ENCODE measurements around the gene MEP1A. TPM values are rescaled to one million over a fixed set of nuclear protein-coding genes. Genes with fewer than 3 reads are reported as not detected.

The MEP1A gene
- total and polyA plus RNA-seq, 2 of the 4 experiments (the other 2 are of a cell fraction): not detected

DNA sequence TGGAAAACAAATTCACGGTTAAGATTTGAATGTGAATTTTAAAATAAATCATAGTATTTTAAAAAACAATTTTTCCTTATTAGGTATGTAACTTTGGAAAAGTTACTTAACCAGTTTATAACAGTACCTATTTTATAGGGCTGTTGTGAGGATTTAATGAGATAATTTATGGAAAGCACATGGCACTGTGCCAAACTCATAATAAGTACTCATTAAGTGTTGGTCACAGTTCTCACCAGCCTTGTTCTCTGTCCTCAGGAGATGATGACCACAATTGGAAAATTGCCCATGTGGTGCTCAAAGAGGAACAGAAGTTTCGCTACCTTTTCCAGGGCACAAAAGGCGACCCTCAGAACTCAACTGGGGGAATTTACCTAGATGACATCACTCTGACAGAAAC lies 39.6 kb downstream of the MEP1A start:
- Histone ChIP-seq H4K91ac (ENCODE audit: insufficient read depth, low read depth, low read length) (no peak overlapping the region), H3K4me2 (ENCODE audit: low read depth, low read length) (no peak overlapping the region), H2BK5ac (ENCODE audit: low read depth, low read length, poor library complexity, severe bottlenecking) (no peak overlapping the region), H3K4ac (ENCODE audit: low read depth, low read length) (no peak overlapping the region), H3K27ac (ENCODE audit: insufficient read depth, low read length) (no peak overlapping the region), H2BK120ac (ENCODE audit: low read depth, low read length) (no peak overlapping the region), H4K20me1 (ENCODE audit: insufficient read depth, low read length) (no peaks in the 10 kb centered on the region), H3K4me1 (ENCODE audit: control insufficient read depth, insufficient read depth, low read length) (no peaks in the 10 kb centered on the region), H2BK15ac (ENCODE audit: low read depth, low read length) (no peak overlapping the region), H3K23ac (ENCODE audit: low read depth, low read length) (no peak overlapping the region), H3K9me3 (ENCODE audit: control insufficient read depth, insufficient read depth, low read length) (no peaks in the 10 kb centered on the region), H2AK9ac (replicated peaks; ENCODE audit: low read depth, low read length, poor library complexity) (no peak overlapping the region), H2AFZ (replicated peaks; ENCODE audit: low read length, poor library complexity) (no peak overlapping the region), H3K36me3 (ENCODE audit: control insufficient read depth, insufficient read depth, low read length) (no peaks in the 10 kb centered on the region), H3K56ac (ENCODE audit: extremely low read depth, insufficient read depth, low read length) (no peak overlapping the region), H3K18ac (ENCODE audit: low read depth, low read length) (no peak overlapping the region), H4K8ac (ENCODE audit: low read depth in 2 of 2, low read length in 2 of 2) (no peak overlapping the region), H4K5ac (ENCODE audit: low read depth, low read length) (no peak overlapping the region), H2AK5ac (ENCODE audit: low read depth, low read length) (no peak overlapping the region), H3K4me3 (ENCODE audit: insufficient read depth, low read depth, low read length) (no peak overlapping the region), H3K14ac (replicated peaks; ENCODE audit: low read depth, low read length) (no peak overlapping the region), H3K79me1 (ENCODE audit: low read depth in 1 of 2, low read length in 2 of 2) (no peaks in the 10 kb centered on the region), H3K9me1 (ENCODE audit: insufficient read depth, low read length) (no peaks in the 10 kb centered on the region), H2BK20ac (ENCODE audit: low read depth, low read length) (no peak overlapping the region), H3K27me3 (ENCODE audit: control insufficient read depth, insufficient read depth, low read length) (no peaks in the 10 kb centered on the region), H3K9ac (ENCODE audit: low read depth, low read length) (no peak overlapping the region)
- intact Hi-C loops (cut with micrococcal nuclease) (no loop called here), in situ Hi-C loops (cut with MboI; ENCODE audit: low sequenced_read_pairs) (loop anchor here (25.0 kb wide), 1 partner anchor 479 kb away; the partner anchor contains the start of gene TNFRSF21), dilution Hi-C loops (cut with HindIII; ENCODE audit: low sequenced_read_pairs, unreplicated experiment) (no loop called here)
- ChIA-PET CTCF (no interaction called here), POLR2A (ENCODE audit: unreplicated experiment) (no interaction called here)
- TF ChIP-seq RAD21 (IDR thresholded peaks at IDR 0.05; ENCODE audit: low read length) (no peak), USF2 (IDR thresholded peaks at IDR 0.05; ENCODE audit: low read depth, low read length) (no peak), POLR2A (IDR thresholded peaks at IDR 0.05; ENCODE audit: low read depth, low read length) (no peak), RFX5 (IDR thresholded peaks at IDR 0.05; ENCODE audit: low read depth, low read length) (no peak), MXI1 (IDR thresholded peaks at IDR 0.05; ENCODE audit: borderline replicate concordance, low read depth, low read length) (no peak)
- TF ChIP-seq, protein P1, sequence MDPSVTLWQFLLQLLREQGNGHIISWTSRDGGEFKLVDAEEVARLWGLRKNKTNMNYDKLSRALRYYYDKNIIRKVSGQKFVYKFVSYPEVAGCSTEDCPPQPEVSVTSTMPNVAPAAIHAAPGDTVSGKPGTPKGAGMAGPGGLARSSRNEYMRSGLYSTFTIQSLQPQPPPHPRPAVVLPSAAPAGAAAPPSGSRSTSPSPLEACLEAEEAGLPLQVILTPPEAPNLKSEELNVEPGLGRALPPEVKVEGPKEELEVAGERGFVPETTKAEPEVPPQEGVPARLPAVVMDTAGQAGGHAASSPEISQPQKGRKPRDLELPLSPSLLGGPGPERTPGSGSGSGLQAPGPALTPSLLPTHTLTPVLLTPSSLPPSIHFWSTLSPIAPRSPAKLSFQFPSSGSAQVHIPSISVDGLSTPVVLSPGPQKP (IDR thresholded peaks at IDR 0.05; ENCODE audit: borderline replicate concordance, low read depth, low read length): no peak
- WGBS, 2 experiments (ENCODE audit: extremely low coverage in 2 of 2, insufficient read length in 1 of 2): no CpG with 5 or more reads among the region's 3 CpGs
- DNase-seq (no peak), ATAC-seq (ENCODE audit: low read depth) (no peak)
- no TSS peak for BruUV-seq (replicated peaks)

Measured in IMR-90 (cell line).